DND-41 (cell line): ENCODE data around the gene FER1L5.

Experiments used
- ATAC-seq: fragments of 200-7000 bp; cut with Tn5 transposase; 3 replicates; pipeline ENCODE4 v1.9.1; 2021; ENCODE audit warnings: low read depth; ENCODE audit not compliant: insufficient read depth
- DNase-seq: peaks from one replicate; pipeline ENCODE4 v3.0.0-alpha.2; 2020
- H2AFZ ChIP-seq: 2 replicates; pipeline ENCODE4 v1.6.0; 2012; ENCODE audit warnings: low read depth, low read length
- H3K27ac ChIP-seq: 2 replicates; pipeline ENCODE4 v1.5.1; 2012; ENCODE audit warnings: low read length, inconsistent platforms
- H3K27me3 ChIP-seq: fragments of 200-600 bp; sonication (generic); 2 replicates; pipeline ENCODE4 v1.6.0; 2012; ENCODE audit warnings: low read length, mild to moderate bottlenecking, inconsistent platforms; ENCODE audit not compliant: insufficient read depth, poor library complexity
- H3K36me3 ChIP-seq: 2 replicates; pipeline ENCODE4 v1.5.1; 2012; ENCODE audit warnings: low read length, inconsistent platforms; ENCODE audit not compliant: insufficient read depth
- H3K4me1 ChIP-seq: 2 replicates; pipeline ENCODE4 v1.5.1; 2012; ENCODE audit warnings: mild to moderate bottlenecking, low read length; ENCODE audit not compliant: insufficient read depth
- H3K4me2 ChIP-seq: 2 replicates; pipeline ENCODE4 v1.6.0; 2012; ENCODE audit warnings: mild to moderate bottlenecking, moderate library complexity, low read length, inconsistent platforms; ENCODE audit not compliant: insufficient read depth
- H3K4me3 ChIP-seq, 2 experiments: fragments of 200-600 bp in 1 of 2; shearing (Covaris generic) in 1 of 2; 2 replicates each; pipeline ENCODE4 v1.5.1; 2012 to 2016; ENCODE audit warnings: inconsistent platforms in 2 of 2, low read length in 2 of 2, mild to moderate bottlenecking in 2 of 2, low read depth in 1 of 2, moderate library complexity in 1 of 2
- H3K79me2 ChIP-seq: 2 replicates; pipeline ENCODE4 v1.6.0; 2012; ENCODE audit warnings: low read length, inconsistent platforms; ENCODE audit not compliant: insufficient read depth
- H3K9ac ChIP-seq: 2 replicates; pipeline ENCODE4 v1.6.0; 2012; ENCODE audit warnings: low read depth, mild to moderate bottlenecking, inconsistent platforms, low read length, moderate library complexity
- H3K9me3 ChIP-seq: 2 replicates; pipeline ENCODE4 v1.5.1; 2012; ENCODE audit warnings: low read length, moderate library complexity, mild to moderate bottlenecking, inconsistent platforms; ENCODE audit not compliant: insufficient read depth, severe bottlenecking
- H4K20me1 ChIP-seq: 2 replicates; pipeline ENCODE4 v1.6.0; 2012; ENCODE audit warnings: low read length; ENCODE audit not compliant: insufficient read depth
- EZH2 ChIP-seq: IDR thresholded peaks from 3 replicates; pipeline ENCODE4 v1.6.1; 2012; ENCODE audit warnings: borderline replicate concordance, low read depth, mild to moderate bottlenecking, moderate library complexity, low read length, inconsistent platforms; ENCODE audit not compliant: severe bottlenecking
- TF ChIP-seq, protein P1 (sequence below): IDR thresholded peaks from 2 replicates; pipeline ENCODE4 v1.5.1; 2012; ENCODE audit warnings: borderline replicate concordance, low read length, moderate library complexity, mild to moderate bottlenecking; ENCODE audit not compliant: poor library complexity, severe bottlenecking; ENCODE audit errors: extremely low read depth

Gene FER1L5

DNA sequence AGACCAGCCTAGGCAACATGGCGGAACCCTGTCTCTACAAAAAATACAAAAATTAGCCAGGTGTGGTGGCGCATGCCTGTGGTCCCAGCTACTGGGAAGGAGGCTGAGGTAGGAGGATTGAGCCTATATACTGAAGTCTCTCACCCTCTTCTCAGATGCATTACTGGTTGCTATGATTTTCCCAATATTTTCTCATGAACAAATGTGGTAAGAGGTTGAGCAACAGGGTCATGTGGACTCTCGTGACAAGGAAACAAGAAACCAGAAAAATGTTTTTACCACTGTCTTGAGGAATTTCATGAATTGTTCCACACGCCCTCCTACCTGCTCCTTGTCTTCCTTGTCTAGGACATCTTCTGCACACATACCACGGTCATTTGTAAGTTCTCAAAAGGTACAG is 84.9 kb downstream of the FER1L5 start:
- Histone ChIP-seq H3K4me3 (no peak overlapping the region), H3K9ac (no peak overlapping the region), H3K9me3 (no peaks in the 10 kb centered on the region), H3K36me3 (peaks cover 38% of the 10 kb centered on the region), H3K79me2 (no peaks in the 10 kb centered on the region), H3K4me1 (no peaks in the 10 kb centered on the region), H3K4me2 (no peak overlapping the region), H2AFZ (no peak overlapping the region), H4K20me1 (no peaks in the 10 kb centered on the region), H3K27me3 (no peaks in the 10 kb centered on the region), H3K27ac (no peak overlapping the region)
- DNase-seq = no peak
- no peak for ATAC-seq
- TF ChIP-seq EZH2 = no peak

DNA sequence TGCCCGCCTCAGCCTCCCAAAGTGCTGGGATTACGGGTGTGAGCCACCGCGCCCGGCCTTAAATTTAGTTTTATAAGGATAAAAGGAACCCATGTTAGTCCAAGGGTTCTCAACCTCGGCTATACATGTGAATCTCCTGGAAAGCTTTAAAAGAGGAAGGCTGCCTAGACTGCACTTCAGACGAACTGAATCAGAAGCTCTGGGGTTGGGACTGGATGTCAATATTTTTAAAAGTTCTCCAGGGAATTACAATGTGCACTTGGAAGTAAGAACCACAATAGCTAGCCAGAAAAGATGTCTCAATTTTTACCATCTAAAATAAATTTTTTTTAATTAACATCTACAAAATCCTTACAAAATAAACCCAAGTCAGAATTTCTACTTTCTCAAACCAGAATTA is 87.2 kb downstream of the FER1L5 start:
- H3K27ac ChIP-seq = no peak overlapping the region
- TF ChIP-seq, protein P1, sequence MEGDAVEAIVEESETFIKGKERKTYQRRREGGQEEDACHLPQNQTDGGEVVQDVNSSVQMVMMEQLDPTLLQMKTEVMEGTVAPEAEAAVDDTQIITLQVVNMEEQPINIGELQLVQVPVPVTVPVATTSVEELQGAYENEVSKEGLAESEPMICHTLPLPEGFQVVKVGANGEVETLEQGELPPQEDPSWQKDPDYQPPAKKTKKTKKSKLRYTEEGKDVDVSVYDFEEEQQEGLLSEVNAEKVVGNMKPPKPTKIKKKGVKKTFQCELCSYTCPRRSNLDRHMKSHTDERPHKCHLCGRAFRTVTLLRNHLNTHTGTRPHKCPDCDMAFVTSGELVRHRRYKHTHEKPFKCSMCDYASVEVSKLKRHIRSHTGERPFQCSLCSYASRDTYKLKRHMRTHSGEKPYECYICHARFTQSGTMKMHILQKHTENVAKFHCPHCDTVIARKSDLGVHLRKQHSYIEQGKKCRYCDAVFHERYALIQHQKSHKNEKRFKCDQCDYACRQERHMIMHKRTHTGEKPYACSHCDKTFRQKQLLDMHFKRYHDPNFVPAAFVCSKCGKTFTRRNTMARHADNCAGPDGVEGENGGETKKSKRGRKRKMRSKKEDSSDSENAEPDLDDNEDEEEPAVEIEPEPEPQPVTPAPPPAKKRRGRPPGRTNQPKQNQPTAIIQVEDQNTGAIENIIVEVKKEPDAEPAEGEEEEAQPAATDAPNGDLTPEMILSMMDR = no peak
- no peak for TF ChIP-seq EZH2
- H2AFZ ChIP-seq = no peak overlapping the region
- no peaks in the 10 kb centered on the region for H3K27me3 ChIP-seq
- no peak overlapping the region for H3K4me3 ChIP-seq
- ATAC-seq (no peak), DNase-seq (no peak)
- H3K9ac ChIP-seq = no peak overlapping the region
- no peaks in the 10 kb centered on the region for H3K4me1 ChIP-seq
- H3K4me2 ChIP-seq = no peak overlapping the region
- peaks cover 58% of the 10 kb centered on the region for H3K36me3 ChIP-seq
- no peaks in the 10 kb centered on the region for H4K20me1 ChIP-seq
- no peaks in the 10 kb centered on the region for H3K9me3 ChIP-seq
- no peaks in the 10 kb centered on the region for H3K79me2 ChIP-seq

DNA sequence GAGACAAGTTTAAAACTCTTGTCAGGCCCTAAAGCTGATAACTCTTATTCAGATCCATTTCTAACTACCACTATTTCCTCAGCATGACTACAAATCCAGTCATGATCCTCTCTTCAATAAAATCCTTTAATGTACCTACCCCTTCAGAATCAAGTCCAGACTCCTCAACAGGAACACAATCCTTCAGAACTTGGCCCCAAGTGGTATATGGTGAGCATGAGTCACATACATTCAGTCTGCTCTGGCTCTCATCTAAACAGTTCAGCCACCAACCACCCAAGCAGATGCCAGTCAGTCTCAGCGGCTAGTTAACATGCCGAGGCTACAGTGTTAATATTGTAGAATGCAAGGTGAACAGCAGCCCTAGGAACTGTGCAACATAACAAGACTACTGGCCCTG is 87.6 kb downstream of the FER1L5 start:
- no peaks in the 10 kb centered on the region for H4K20me1 ChIP-seq
- H3K79me2 ChIP-seq = no peaks in the 10 kb centered on the region
- H3K9ac ChIP-seq = no peak overlapping the region
- ATAC-seq (no peak), DNase-seq (no peak)
- H3K4me2 ChIP-seq = no peak overlapping the region
- no peak overlapping the region for H2AFZ ChIP-seq
- H3K4me3 ChIP-seq = no peak overlapping the region
- no peak for TF ChIP-seq EZH2
- TF ChIP-seq, protein P1 = no peak
- H3K27ac ChIP-seq = no peak overlapping the region
- no peaks in the 10 kb centered on the region for H3K4me1 ChIP-seq
- H3K9me3 ChIP-seq = no peaks in the 10 kb centered on the region
- no peaks in the 10 kb centered on the region for H3K27me3 ChIP-seq
- H3K36me3 ChIP-seq = peaks cover 62% of the 10 kb centered on the region

DNA sequence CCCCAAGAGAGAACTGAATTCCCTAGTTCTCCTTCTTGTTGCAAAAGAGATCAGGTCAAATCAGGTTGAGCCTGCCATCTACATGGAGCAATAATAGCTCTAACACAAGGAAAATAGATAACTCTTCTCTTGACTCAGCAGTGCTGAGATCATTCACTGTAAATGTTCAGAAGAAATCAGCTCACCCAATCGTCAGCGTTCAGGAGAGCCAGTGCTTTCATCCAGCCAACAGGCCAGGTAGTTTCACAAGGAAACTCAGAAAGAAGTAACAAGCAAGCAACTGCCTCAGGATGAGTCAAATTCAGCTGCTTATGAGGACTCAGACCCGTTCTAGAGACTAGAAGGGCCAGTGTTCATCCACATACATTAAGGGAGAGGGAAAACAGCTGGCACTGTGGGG is 91.4 kb downstream of the FER1L5 start:
- H3K4me1 ChIP-seq = peaks cover 13% of the 10 kb centered on the region
- H4K20me1 ChIP-seq = no peaks in the 10 kb centered on the region
- peaks cover 13% of the 10 kb centered on the region for H3K79me2 ChIP-seq
- no peak overlapping the region for H3K27ac ChIP-seq
- DNase-seq (no peak), ATAC-seq (no peak)
- H3K9me3 ChIP-seq = no peaks in the 10 kb centered on the region
- H2AFZ ChIP-seq = no peak overlapping the region
- H3K36me3 ChIP-seq = peaks cover 57% of the 10 kb centered on the region
- no peak overlapping the region for H3K9ac ChIP-seq
- no peak overlapping the region for H3K4me3 ChIP-seq
- H3K4me2 ChIP-seq = no peak overlapping the region
- no peaks in the 10 kb centered on the region for H3K27me3 ChIP-seq
- TF ChIP-seq, protein P1 = no peak
- no peak for TF ChIP-seq EZH2
